Measurements from ENCODE around the gene CENPI. TPM values are rescaled to one million over a fixed set of nuclear protein-coding genes. Genes with fewer than 3 reads are reported as not detected.

Gene CENPI, protein sequence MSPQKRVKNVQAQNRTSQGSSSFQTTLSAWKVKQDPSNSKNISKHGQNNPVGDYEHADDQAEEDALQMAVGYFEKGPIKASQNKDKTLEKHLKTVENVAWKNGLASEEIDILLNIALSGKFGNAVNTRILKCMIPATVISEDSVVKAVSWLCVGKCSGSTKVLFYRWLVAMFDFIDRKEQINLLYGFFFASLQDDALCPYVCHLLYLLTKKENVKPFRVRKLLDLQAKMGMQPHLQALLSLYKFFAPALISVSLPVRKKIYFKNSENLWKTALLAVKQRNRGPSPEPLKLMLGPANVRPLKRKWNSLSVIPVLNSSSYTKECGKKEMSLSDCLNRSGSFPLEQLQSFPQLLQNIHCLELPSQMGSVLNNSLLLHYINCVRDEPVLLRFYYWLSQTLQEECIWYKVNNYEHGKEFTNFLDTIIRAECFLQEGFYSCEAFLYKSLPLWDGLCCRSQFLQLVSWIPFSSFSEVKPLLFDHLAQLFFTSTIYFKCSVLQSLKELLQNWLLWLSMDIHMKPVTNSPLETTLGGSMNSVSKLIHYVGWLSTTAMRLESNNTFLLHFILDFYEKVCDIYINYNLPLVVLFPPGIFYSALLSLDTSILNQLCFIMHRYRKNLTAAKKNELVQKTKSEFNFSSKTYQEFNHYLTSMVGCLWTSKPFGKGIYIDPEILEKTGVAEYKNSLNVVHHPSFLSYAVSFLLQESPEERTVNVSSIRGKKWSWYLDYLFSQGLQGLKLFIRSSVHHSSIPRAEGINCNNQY
- 0.56 TPM in 1 of 2 replicates, not detected in the other for polyA plus RNA-seq

DNA sequence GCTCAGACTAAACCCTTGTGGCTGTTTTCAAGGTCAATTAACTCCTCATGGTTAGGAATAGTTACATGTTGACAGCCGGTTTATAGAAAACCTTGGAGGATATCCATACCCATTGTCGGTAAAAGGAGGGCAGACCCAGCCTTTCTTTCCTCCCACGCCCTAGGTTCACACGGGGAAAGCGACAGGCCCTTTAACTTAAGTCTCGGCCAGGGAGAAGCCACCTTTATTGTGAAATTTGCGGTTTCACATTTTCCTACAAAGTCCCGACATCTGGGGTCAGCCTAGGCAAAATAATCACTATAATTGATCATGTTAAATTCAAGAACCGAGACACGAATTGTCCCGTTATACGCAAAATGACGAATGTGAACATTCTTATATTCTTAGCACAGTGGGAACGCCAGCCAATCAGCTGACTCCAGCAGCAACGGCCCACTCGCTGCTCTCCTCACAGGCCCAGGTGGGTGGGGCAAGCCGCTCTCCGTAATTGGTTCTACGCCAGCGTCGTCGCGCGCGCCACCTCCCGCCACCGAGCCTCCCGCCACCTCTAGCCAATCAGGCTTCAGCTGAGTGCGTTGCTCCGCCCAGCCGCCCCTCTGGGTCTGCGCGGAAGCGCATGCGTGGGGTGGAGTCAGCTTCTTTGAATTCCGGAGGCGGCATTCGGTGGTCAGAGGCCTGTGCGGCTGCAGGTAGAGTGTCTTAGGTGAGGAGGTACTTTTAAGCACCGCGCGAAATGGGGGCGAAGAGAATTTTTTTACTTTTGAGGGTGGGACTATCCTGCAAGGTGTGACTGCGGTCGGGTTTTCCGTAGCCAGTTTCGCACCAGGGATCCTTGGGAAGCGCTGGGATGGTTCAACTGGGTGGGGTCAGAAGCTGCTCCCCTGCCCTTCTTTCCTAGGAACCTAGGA lies at the start of gene CENPI:
Gene CENPI, plus strand, starts transcription at position 659 of the 908 bp plus-strand sequence. CDS start 2,867 bp downstream, outside the sequence.

GRCh38 chrX:101051549-101052302 lies 46.3 kb upstream of the CENPI start, which contains the start of gene TRMT2B:
TRMT2B (minus strand) TSS chrX:101052111; CDS start chrX:101042289, 9,822 bp downstream.

GRCh38 chrX:101078716-101079598 lies 19.0 kb upstream of the CENPI start, which contains the start of gene TMEM35A:
TMEM35A (plus strand) TSS chrX:101078879; CDS start chrX:101079003, 124 bp downstream.

Other genes starting within 250 kb of the CENPI start
- gene NOX1, start 223.8 kb upstream of the CENPI start, polyA plus RNA-seq, result 0.13 and 0.38 TPM in 2 replicates
- gene XKRX, start 169.3 kb upstream of the CENPI start, polyA plus RNA-seq, result not detected in 2 replicates
- 0.94 TPM in 1 of 2 replicates, not detected in the other for gene ARL13A, start 128.5 kb upstream of the CENPI start, polyA plus RNA-seq
- 0.95 and 1.5 TPM in 2 replicates for gene TRMT2B, start 46.1 kb upstream of the CENPI start, polyA plus RNA-seq
- gene TMEM35A, start 19.3 kb upstream of the CENPI start, polyA plus RNA-seq, result 40.4 and 57.0 TPM in 2 replicates
- gene DRP2, start 121.6 kb downstream of the CENPI start, polyA plus RNA-seq, result 1.0 and 1.2 TPM in 2 replicates
- 0.18 TPM in 1 of 2 replicates, not detected in the other for gene TAF7L, start 193.1 kb downstream of the CENPI start, polyA plus RNA-seq

Data from Purkinje cell (primary cell).